SW480 (cell line): ENCODE measurements around the gene TFDP1.

Experiments
- DNase-seq: peaks from one replicate; pipeline ENCODE4 v3.0.0-alpha.2; 2016; ENCODE audit warnings: low spot score

TFDP1 gene

DNA sequence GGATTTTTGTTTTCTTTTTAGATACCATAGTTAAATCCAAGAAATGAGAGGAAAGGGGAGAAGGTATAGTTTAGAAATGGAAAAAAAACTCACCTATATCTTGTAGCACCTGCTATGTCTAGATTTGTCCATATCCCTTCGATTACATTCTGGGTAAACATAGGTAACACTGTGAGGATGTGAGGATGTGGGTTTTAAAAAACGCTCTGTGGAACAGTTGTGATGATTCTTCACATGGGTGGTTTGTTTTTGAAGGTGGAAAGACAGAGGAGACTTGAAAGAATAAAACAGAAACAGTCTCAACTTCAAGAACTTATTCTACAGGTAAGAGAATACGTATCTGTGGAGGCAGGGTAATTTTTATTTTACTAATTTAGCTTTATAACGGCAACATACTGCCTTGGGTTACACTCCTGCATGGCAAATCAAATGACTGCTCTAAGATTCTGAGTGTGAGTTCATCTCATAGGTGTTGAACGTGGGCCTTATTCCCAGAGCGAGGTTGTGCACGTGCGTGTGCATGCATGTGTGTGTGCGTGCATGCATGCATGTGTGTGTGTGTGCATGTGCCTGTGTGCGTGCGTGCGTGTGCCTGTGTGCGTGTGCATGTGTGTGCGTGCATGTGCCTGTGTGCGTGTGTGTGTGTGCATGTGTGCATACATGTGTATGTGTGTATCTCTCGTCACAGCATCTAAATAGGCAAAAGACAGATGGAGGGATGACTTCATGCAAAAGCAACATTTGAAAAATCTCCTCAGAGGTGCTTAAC lies 49.9 kb downstream of the TFDP1 start:
- DNase-seq: no peak

DNA sequence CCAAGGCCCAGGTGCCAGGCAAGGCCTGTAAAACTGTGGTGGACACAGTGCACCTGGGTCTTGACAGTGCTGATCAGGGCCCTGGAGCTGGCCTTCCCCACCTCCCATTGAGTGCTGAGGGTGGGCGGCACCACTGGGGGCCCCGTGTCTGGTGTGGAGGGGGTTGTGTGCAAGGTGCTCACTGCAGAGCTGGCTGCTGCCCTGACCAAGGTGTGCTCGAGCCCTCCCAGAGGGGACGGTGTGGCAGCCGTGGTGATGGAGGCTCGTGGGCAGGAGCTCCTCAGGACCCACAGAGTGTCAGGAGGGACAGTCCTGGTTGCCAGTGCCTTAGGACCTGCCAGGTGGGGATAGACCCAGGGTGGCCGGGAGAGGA lies 50.5 kb downstream of the TFDP1 start:
- no peak for DNase-seq

DNA sequence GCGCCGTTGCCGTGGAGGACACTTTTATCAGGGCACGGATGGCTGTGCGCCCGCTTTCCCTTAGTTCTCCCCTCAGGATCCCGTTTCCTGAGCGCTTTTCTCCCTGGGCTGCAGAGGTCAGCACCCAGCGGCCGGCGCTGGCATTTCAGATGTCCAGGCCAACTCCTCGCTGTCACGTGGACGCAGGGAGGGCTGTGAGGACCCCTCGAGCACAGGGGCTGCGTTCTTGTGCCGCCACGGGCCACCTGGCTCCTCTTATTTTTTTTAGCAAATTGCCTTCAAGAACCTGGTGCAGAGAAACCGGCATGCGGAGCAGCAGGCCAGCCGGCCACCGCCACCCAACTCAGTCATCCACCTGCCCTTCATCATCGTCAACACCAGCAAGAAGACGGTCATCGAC lies 51.2 kb downstream of the TFDP1 start:
- DNase-seq: no peak

DNA sequence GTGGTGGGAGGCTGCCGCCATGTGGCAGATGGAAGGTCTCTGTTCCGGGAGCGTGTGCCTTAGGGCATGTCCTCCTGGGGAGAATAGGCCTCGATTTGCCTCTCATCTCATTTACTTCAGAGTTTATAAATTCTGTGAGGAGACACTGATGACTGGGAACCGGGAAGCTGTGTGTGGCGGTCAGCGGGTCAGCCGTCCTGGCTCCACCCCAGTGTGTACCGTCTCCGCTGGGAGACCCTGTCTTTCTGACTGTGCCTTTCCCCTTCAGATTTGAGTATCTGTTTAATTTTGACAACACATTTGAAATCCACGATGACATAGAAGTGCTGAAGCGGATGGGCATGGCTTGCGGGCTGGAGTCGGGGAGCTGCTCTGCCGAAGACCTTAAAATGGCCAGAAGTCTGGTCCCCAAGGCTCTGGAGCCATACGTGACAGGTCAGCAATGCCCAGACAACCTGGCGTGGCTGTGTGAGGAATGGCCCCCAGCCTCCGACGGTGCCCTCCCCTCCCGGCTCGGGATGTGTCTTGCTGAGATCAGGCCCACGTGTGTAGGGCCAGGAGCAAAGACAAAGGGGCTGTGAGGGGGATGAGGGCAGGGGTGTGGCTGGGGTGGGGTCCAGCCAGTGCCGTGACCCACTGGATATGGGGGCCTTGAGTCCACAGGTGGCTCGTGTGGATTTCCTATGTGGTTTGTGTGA lies 51.9 kb downstream of the TFDP1 start:
- DNase-seq: no peak

DNA sequence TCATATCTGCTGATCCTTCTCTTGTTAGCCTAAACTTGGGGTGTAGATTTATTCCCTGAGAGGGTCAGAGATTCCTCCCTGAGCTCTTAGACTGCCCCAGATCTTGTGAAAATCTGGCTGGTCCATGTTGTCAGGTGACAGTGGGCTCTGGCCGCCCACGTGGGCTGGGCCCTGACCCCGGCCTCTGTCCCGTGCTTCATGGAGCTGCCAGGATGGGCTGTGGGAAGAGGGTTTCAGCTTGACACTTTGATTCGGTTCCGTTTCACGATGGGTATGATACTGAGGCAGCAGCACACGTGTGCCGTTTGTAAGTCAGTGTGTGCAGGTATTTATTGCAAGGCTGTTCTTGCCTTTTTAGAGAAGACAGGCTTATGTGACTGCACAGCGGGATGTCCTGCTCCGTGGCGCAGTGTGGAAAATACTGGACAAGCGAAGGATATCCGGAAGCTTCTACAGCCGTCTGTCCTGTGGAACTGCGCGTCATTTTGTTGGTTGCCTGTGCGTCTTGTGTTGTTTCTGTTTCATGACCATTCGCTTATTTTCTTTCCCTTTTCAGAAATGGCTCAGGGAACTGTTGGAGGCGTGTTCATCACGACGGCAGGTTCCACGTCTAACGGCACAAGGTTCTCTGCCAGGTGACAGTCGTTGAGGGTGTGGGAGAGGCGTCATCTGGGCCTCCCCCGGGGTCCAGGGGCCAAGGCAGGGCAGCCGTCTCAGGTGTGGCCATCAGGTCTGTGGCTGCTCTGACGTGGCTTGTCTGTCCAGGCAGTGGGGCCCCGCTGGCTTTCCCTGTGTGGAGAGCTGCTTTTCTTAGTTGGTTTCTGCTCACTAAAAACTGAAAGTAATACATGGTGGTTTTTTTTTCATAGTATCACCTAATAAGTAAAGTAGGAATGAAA lies 53.0 kb downstream of the TFDP1 start:
- DNase-seq: no peak

DNA sequence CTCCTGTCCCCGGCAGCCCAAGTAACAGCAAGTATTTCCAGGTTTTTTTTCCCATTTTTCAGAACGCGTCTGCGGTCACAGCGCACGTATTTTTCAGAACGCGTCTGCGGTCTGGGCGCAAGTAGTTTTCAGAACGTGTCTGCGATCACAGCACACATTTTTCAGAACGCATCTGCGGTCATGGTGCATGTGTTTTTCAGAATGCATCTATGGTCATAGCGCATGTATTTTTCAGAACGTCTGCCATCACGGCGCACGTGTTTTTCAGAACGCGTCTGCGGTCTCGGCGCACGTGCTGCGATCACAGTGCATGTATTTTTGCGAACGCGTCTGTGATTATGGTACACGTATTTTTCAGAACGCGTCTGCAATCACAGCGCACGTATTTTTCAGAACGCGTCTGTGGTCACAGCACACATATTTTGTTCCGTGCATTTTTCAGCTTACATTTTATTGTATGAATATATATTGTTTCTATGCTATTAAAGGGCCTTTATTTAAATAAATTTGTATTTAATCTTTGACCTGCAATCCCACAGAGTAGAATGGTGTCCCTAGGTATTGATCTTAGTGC lies 53.7 kb downstream of the TFDP1 start:
- DNase-seq: no peak

DNA sequence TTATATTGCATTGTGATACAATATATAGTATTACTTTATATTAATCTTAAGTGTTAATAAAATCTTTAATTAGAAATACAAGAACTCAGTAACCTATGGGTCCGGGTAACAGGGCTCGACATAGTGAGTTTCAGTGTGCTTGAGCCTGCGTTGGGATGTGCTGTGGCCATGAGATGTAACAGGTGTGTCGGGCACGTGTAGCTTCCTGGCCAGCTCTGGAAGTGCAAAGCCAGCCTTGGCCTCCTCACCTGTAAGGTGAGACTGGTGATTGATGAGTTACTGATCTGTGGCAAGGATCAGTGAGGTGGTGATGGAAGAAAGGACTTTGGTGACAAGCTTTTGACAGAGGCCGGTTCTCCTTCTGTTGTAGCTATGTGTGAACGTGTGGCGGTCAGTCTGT lies 54.3 kb downstream of the TFDP1 start:
- no peak for DNase-seq

DNA sequence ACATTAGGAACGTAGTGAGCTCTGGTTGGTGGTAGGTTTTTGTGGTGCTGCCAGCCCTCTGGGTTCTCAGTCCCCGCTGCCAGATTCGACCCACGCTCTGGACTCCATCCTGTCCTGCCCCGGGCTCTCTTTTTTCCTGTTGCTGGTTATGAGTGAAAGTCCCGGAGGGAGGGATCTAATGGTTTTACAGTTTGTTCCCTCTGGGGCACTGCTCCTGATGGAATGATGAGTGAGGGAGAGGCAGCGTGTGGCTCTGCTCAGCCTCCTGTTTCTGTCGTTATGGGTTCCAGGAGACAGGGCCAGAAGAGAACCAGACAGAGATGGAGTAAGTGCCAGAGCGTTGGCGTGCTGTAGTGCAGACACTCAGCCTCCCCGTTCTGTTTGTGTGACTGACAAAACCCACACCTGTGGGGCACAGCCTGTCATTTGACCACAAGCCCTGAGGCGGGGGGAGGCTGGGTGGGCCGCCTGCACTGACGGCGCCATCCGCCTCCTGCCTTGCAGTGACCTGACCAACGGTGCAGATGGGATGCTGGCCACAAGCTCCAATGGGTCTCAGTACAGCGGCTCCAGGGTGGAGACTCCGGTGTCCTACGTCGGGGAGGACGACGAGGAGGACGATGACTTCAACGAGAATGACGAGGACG lies 55.2 kb downstream of the TFDP1 start:
- DNase-seq: no peak

DNA sequence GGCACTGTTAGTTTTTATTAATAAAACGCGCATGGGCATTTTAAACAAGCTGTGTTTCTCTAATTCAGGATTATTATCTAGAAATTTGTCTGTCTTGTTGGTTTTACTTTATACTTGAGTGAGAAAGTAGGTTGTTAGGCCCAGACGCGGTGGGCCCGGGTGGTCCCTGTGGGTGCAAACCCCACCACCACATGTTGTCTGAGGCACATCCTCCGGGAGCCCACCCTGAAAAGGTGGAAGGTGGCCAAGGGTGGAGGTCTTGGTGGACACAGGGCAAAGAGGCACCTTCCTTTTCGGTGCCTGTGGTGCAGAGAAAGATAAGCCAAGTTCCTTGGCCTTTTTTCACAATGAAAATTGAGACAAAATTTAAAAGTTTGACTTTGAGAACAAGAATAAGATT lies 56.9 kb downstream of the TFDP1 start:
- no peak for DNase-seq

DNA sequence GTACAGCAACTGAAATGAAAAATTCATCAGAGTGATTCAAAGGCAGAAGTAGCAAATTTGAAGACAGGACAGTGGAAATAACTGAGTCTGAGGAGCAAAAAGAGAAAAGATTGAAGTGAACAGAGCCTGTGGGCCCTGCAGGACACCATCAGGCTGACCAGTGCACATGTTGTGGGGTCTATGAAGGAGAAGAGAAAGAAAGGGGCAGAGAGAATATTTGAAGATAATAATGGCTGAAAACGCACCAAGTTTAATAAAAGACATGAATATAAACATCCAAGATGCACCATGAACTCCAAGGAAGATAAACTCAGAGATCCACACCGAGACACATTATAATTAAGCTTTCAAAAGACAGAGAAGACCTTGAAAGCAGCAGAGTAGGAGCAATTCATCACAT lies 58.0 kb downstream of the TFDP1 start:
- no peak for DNase-seq

DNA sequence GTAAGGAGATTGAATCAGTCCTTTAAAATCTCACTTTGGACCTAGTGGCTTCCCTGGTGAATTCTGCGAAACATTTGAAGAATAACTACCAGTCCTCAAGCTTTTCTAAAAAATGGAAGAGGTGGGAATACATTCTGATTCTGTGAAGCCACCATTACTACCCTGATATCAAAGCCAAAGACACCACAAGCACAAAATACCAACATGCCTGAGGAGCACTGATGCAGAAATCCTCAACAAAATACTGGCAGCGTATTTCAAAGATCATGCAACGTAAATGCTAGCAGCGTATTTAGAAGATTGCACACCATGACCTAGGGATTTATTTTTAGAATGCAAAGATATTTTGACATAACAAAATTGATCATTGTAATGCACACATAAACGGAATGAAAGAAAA lies 59.0 kb downstream of the TFDP1 start:
- DNase-seq: peak; percentile 3

DNA sequence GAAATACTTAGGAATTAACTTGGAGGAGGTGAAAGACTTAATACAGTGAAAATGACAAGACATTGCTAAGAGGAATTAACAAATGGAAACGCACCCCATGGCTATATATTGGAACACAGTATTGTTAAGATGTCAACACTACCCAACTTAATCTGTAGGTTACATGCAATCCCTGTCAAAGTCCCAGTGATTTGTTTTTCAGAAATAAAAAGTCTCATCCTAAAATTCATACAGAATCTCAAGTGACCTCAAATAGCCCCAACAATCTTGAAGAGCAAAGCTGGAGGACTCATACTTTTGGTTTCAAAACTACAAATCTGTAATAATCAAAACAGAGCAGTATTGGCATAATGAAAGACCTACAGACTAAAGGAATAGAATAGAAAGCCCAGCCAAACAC lies 60.2 kb downstream of the TFDP1 start:
- no peak for DNase-seq

DNA sequence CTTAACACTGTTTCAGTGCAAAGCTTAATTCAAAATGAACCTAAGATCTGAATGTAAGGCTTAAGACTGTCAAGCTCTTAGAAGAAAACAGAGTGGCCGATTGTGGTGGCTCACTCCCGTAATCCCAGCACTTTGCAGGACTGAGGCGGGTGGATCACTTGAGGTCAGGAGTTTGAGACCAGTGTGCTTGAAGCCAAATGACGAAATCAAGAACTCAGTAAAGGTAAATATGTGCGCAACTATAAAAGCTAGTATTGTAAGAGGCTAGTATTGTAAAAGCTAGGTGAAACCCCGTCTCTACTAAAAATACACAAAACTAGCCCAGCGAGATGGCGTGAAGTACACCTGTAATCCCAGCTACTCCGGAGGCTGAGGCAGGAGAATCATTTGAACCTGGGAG lies 60.8 kb downstream of the TFDP1 start:
- DNase-seq: no peak

DNA sequence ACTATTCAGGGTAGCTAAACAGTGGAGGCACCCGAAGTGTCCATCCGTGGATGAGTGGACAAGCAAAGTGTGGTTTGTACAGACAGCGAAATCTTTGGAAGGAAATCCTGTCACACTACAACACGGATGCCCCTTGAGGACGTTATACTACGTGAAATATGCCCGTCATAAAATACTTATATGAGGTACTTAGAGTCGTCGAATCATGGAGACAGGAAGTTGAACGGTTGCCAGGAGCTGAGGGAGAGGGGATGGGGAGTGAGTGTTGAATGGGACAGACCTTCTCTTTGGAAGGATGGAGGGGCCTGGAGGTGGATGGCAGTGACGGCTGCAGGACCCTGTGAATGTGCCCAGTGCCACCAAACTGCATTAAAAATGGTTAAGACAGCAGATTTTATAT lies 61.8 kb downstream of the TFDP1 start:
- no peak for DNase-seq

DNA sequence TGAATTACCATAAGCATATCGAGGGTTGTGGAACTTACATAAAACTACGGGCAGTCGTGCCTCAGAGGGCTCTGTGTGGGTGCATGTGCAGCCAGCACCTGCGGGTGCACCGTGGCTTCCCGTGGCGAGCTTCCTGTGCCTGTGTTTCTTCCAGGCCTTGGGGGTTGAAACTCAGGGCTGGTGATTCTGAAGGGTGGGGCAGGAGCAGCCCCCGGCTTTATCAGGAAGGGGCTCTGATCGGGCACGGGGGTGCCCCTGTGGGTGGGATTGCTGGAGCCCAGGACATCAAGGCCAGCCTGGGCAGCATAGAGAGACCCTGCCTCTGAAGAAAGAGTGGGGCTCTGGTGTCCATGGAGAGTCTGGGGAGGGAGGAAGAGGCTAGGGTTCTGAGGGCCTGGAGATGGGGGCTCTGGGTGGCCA lies 62.4 kb downstream of the TFDP1 start:
- no peak for DNase-seq

DNA sequence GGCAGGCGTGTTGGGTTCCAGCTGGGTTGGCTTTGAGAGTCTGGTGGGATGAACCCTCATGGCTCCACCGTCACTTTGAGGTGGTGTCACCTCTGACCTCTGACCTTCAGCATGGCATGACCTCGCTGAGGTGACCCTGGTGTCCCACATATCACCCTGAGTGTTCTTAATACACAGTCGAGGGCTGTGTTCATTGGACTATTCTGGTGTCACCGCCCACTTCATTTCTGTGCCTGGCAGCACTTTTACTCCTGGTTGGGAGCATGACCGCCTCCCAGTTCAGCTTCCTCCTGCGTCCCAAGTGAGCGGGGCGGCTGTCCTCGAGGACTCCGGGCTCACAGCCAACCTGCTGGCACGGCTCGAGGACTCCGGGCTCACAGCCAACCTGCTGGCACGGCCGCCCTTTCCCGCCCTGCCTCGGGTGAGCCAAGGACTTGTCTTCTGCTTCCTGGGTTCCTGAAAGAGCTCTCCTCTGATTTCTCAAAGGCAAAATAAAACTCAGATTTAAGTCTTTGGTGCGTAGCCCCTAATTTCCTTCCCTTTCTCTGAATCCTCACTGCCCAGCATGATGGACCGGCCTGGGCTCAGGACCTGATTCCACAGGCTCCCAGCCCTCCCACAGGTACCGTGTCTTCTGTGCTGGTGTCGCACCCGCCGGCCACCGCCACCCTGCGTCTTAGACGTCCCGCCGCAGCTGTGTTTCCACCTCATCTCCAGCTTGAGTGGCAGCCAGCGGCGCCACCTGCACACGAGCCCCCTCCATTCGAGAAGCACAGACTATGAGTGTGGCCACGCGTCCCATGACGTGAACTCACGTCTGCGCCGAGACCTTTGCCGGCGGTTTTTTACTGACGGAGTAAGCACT lies 63.0 kb downstream of the TFDP1 start:
- DNase-seq: peak; percentile 15

DNA sequence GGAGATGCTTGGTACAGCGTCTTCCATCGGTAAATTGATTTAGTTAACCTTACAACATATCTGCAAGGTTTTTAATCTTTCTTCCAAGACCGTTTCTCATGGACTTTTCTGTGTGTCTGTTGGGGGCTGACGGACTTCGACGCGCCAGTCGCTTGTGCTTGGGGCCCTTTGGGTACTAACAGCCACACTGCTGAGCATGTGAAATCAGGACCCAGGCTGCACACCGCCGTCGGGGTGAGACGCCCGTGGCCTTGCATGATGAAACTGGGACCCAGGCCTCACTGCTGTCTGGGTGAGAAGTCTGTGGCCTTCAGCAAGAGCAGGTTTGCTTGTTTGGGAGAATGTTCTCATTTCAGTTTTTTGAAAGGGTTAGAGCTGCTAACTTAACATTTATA lies 63.7 kb downstream of the TFDP1 start:
- DNase-seq: no peak

DNA sequence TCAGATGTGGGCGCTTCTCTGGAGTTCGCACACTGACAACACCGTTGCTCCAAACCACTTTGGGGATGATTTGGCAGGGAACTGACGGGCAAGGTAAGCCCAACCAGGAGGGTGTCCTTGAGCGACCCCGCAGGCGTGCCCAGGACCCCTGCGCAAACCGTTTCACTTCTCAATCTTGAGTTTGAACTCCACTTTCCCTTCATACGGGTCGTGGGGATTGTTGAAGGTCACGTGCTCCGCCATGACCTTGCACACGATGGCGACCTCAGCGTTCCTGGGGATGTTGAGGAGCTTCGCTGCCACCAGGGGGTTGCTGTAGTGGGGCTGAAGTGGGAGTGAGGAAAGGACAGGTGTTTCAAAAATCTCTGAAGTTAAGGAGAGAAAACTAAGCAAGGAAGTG lies 64.7 kb downstream of the TFDP1 start:
- no peak for DNase-seq

DNA sequence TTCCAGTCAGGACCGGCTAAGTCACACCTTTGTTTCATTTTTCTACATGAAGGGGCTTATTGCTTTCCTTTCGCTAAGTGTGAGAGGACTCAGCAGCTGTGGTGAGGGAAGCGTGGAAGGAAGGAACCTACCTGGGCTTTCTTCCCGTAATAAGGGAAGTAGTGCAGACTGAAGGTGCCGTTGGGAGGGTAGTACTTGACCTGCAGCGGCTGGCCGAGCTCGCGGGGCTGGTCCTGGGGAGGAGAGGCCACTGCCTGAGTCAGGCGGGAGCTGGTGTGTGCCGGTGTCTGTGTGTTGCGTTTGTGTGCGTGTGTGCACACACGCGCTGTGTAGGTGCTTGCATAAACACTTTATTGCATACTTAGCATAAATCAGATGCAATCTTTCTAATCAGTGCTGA lies 65.7 kb downstream of the TFDP1 start:
- no peak for DNase-seq

DNA sequence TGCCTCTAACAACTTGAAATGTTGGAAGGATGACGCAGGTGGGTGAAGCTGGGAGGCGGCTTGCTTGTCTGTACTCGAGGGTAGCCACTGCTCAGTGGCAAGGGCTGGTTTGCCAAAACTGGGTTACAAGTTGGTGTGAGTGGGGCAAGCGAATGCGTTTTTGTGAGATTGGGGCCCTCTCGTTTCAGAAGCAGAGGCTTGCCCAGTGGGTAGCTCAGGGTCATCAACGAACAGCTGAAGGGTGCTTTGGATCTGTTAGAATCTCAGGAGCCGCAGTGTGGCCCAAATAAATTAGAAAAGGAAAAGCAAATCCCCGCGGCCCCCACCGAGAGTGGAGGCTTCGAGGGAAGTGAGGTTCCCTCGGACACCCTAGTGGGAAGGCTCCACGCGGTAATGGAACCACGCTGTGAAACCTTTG lies 66.2 kb downstream of the TFDP1 start:
- DNase-seq: no peak
